ENCODE results near the gene TIE1.

DNA sequence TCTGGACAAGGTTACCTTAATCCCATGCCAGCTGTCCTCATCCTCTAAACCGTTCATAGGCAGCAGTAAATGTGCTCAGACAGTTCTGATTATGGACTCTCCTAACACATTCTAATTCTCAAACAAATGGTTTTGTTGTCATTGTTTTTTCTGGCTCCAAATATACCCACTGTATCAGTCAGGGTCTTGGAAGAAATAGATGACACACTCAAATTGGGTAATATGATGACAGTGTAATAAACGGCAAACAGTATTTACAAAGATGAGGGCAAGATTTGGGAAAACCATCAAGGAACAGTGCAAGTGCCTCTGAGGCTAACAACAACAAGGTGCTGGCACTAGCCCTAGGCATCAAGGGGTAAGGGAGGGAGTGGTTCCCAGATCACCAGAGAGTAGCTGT, 53.7 kb downstream of the TIE1 start:
- TF ChIP-seq ZFP30 (CRISPR knock-in tag; IDR thresholded peaks at IDR 0.05) (no peak), BACH2 (CRISPR knock-in tag; IDR thresholded peaks at IDR 0.05; ENCODE audit: borderline replicate concordance) (no peak), CSRNP3 (CRISPR knock-in tag; IDR thresholded peaks at IDR 0.05) (no peak), PATZ1 (CRISPR knock-in tag; IDR thresholded peaks at IDR 0.05; ENCODE audit: borderline replicate concordance) (no peak), ARNTL (CRISPR knock-in tag; IDR thresholded peaks at IDR 0.05; ENCODE audit: borderline replicate concordance, low read depth) (no peak), ESRRG (CRISPR knock-in tag; IDR thresholded peaks at IDR 0.05) (no peak), ZNF70 (CRISPR knock-in tag; IDR thresholded peaks at IDR 0.05) (no peak), SNAI2 (CRISPR knock-in tag; IDR thresholded peaks at IDR 0.05) (no peak), ISL1 (CRISPR knock-in tag; IDR thresholded peaks at IDR 0.05) (no peak)
- TF ChIP-seq, protein P1, sequence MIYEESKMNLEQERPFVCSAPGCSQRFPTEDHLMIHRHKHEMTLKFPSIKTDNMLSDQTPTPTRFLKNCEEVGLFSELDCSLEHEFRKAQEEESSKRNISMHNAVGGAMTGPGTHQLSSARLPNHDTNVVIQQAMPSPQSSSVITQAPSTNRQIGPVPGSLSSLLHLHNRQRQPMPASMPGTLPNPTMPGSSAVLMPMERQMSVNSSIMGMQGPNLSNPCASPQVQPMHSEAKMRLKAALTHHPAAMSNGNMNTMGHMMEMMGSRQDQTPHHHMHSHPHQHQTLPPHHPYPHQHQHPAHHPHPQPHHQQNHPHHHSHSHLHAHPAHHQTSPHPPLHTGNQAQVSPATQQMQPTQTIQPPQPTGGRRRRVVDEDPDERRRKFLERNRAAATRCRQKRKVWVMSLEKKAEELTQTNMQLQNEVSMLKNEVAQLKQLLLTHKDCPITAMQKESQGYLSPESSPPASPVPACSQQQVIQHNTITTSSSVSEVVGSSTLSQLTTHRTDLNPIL (CRISPR knock-in tag; IDR thresholded peaks at IDR 0.05; ENCODE audit: low read depth) = no peak

Data from SK-N-SH treated with all-trans-retinoic acid at 6 μM for 48 hours (cell line).